H1 (cell line): Measurements from ENCODE around the gene RNPS1. TPM values are rescaled to one million over a fixed set of nuclear protein-coding genes. Genes with fewer than 3 reads are reported as not detected.

Experiments used
- polyA plus RNA-seq, 7 experiments: library from polyadenylated mRNA; depleted of rRNA in 3 of 7; stranded (reverse) in 5 of 7; unstranded in 2 of 7; fragments of >200 nt in 5 of 7; fragments of 200-250 nt in 2 of 7; gene quantifications; 1 replicate in 5 of 7; 2 replicates in 1 of 7; 4 replicates in 1 of 7; pipeline versions ENCODE4 v1.2.1 to v1.2.3, GENCODE V29; 2011 to 2013; ENCODE audit warnings: missing spikeins in 2 of 7, mixed read lengths in 2 of 7
- total RNA-seq: library from RNA; stranded (reverse); fragmentation: NEBNext Ultra II Directional; extraction: Animal tissue kit (Norgen Biotek cat#: 25700); gene quantifications from 2 replicates; pipeline ENCODE4 v1.2.1, GENCODE V29; 2021
- TF ChIP-seq, protein P1 (sequence below): fragments of 300-600 bp; sonication (generic); IDR thresholded peaks from 2 replicates; pipeline ENCODE4 v1.7.1; 2012; ENCODE audit warnings: low read length, moderate library complexity, mild to moderate bottlenecking, inconsistent platforms; ENCODE audit not compliant: insufficient replicate concordance

Gene RNPS1
- total and polyA plus RNA-seq, 2 of the 8 experiments (the other 6 are each of a cell fraction or from before 2014, with no cell fraction given): 330 to 350 TPM

DNA sequence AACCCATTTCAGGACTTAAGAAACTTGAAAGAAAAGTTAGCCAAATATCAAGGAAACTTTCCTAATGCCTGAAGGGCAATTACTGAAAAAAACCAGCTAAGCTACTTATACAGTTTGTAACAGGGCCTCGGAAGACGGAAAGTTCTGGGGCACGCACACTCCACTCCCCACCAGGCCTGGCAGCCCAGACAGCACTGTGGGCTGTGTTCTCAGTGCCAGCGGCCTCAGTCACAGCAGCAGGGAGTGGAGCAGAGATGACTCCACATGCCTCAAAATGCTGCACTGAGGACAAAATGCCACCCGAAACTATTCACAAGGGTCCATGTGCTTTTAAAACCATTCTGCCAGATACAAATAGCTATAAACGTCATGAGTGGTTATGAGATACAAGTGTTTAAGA, 10.2 kb downstream of the RNPS1 start (continued):
- TF ChIP-seq, protein P1, sequence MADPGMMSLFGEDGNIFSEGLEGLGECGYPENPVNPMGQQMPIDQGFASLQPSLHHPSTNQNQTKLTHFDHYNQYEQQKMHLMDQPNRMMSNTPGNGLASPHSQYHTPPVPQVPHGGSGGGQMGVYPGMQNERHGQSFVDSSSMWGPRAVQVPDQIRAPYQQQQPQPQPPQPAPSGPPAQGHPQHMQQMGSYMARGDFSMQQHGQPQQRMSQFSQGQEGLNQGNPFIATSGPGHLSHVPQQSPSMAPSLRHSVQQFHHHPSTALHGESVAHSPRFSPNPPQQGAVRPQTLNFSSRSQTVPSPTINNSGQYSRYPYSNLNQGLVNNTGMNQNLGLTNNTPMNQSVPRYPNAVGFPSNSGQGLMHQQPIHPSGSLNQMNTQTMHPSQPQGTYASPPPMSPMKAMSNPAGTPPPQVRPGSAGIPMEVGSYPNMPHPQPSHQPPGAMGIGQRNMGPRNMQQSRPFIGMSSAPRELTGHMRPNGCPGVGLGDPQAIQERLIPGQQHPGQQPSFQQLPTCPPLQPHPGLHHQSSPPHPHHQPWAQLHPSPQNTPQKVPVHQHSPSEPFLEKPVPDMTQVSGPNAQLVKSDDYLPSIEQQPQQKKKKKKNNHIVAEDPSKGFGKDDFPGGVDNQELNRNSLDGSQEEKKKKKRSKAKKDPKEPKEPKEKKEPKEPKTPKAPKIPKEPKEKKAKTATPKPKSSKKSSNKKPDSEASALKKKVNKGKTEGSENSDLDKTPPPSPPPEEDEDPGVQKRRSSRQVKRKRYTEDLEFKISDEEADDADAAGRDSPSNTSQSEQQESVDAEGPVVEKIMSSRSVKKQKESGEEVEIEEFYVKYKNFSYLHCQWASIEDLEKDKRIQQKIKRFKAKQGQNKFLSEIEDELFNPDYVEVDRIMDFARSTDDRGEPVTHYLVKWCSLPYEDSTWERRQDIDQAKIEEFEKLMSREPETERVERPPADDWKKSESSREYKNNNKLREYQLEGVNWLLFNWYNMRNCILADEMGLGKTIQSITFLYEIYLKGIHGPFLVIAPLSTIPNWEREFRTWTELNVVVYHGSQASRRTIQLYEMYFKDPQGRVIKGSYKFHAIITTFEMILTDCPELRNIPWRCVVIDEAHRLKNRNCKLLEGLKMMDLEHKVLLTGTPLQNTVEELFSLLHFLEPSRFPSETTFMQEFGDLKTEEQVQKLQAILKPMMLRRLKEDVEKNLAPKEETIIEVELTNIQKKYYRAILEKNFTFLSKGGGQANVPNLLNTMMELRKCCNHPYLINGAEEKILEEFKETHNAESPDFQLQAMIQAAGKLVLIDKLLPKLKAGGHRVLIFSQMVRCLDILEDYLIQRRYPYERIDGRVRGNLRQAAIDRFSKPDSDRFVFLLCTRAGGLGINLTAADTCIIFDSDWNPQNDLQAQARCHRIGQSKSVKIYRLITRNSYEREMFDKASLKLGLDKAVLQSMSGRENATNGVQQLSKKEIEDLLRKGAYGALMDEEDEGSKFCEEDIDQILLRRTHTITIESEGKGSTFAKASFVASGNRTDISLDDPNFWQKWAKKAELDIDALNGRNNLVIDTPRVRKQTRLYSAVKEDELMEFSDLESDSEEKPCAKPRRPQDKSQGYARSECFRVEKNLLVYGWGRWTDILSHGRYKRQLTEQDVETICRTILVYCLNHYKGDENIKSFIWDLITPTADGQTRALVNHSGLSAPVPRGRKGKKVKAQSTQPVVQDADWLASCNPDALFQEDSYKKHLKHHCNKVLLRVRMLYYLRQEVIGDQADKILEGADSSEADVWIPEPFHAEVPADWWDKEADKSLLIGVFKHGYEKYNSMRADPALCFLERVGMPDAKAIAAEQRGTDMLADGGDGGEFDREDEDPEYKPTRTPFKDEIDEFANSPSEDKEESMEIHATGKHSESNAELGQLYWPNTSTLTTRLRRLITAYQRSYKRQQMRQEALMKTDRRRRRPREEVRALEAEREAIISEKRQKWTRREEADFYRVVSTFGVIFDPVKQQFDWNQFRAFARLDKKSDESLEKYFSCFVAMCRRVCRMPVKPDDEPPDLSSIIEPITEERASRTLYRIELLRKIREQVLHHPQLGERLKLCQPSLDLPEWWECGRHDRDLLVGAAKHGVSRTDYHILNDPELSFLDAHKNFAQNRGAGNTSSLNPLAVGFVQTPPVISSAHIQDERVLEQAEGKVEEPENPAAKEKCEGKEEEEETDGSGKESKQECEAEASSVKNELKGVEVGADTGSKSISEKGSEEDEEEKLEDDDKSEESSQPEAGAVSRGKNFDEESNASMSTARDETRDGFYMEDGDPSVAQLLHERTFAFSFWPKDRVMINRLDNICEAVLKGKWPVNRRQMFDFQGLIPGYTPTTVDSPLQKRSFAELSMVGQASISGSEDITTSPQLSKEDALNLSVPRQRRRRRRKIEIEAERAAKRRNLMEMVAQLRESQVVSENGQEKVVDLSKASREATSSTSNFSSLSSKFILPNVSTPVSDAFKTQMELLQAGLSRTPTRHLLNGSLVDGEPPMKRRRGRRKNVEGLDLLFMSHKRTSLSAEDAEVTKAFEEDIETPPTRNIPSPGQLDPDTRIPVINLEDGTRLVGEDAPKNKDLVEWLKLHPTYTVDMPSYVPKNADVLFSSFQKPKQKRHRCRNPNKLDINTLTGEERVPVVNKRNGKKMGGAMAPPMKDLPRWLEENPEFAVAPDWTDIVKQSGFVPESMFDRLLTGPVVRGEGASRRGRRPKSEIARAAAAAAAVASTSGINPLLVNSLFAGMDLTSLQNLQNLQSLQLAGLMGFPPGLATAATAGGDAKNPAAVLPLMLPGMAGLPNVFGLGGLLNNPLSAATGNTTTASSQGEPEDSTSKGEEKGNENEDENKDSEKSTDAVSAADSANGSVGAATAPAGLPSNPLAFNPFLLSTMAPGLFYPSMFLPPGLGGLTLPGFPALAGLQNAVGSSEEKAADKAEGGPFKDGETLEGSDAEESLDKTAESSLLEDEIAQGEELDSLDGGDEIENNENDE: no peak
